Measurements from ENCODE around the gene C14orf180.

Gene C14orf180

DNA sequence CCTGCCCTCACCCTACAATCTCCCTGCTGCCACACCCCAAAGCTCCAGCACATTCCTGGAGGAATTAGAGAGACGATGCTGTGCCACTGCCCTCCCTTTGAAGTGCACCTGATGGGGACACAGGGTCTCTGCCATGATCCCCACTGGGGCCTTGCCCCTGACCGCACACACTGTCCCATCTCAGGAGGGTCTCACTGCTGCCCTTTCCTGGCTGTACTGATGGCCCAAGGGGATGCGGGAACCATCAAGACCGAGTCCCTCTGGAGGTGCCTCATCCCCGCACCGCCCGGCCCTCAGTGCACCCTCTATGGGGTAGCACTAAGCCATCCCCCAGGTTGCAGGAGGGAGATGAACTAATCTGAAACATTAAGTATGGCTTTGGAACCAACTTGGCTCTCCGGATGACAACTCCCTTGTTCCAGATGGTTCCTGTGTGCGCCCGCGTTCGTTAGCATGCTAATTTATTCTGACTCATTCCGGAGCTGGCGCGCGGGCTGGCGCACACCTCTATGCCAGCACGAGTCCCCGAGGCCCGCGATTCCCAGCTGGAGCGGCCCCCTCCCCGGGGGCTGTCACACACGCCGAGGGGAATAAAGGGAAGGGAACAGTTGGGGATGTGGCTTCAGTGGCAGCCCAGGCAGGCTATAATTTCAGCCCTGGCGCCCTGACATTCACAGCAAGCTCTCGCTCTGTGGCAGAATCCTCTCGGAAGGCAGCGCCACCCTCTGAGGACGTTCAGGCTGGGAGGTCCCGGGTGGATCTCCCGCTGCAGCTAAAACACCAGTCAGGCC lies 34.2 kb upstream of the C14orf180 start:
- no peak overlapping the region for H3K4me3 ChIP-seq (ENCODE audit: low read depth, low read length)
- DNase-seq (ENCODE audit: low read depth), result no peak
- TF ChIP-seq, protein P1, sequence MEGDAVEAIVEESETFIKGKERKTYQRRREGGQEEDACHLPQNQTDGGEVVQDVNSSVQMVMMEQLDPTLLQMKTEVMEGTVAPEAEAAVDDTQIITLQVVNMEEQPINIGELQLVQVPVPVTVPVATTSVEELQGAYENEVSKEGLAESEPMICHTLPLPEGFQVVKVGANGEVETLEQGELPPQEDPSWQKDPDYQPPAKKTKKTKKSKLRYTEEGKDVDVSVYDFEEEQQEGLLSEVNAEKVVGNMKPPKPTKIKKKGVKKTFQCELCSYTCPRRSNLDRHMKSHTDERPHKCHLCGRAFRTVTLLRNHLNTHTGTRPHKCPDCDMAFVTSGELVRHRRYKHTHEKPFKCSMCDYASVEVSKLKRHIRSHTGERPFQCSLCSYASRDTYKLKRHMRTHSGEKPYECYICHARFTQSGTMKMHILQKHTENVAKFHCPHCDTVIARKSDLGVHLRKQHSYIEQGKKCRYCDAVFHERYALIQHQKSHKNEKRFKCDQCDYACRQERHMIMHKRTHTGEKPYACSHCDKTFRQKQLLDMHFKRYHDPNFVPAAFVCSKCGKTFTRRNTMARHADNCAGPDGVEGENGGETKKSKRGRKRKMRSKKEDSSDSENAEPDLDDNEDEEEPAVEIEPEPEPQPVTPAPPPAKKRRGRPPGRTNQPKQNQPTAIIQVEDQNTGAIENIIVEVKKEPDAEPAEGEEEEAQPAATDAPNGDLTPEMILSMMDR (IDR thresholded peaks at IDR 0.05; ENCODE audit: low read depth, low read length), result no peak
- TF ChIP-seq POLR2A (IDR thresholded peaks at IDR 0.05; ENCODE audit: extremely low read depth, insufficient read length), result no peak
- no peak for TF ChIP-seq MYC (IDR thresholded peaks at IDR 0.05; ENCODE audit: low read depth, low read length)
- no peak for TF ChIP-seq MAX (IDR thresholded peaks at IDR 0.05; ENCODE audit: low read depth, low read length)

GRCh38 chr14:104545942-104546501 lies 33.5 kb upstream of the C14orf180 start:
- no peak for DNase-seq (ENCODE audit: low read depth)
- H3K4me3 ChIP-seq (ENCODE audit: low read depth, low read length), result no peak overlapping the region
- TF ChIP-seq MAX (IDR thresholded peaks at IDR 0.05; ENCODE audit: low read depth, low read length), result no peak
- TF ChIP-seq MYC (IDR thresholded peaks at IDR 0.05; ENCODE audit: low read depth, low read length), result no peak
- TF ChIP-seq, protein P1 (IDR thresholded peaks at IDR 0.05; ENCODE audit: low read depth, low read length), result no peak
- no peak for TF ChIP-seq POLR2A (IDR thresholded peaks at IDR 0.05; ENCODE audit: extremely low read depth, insufficient read length)

DNA sequence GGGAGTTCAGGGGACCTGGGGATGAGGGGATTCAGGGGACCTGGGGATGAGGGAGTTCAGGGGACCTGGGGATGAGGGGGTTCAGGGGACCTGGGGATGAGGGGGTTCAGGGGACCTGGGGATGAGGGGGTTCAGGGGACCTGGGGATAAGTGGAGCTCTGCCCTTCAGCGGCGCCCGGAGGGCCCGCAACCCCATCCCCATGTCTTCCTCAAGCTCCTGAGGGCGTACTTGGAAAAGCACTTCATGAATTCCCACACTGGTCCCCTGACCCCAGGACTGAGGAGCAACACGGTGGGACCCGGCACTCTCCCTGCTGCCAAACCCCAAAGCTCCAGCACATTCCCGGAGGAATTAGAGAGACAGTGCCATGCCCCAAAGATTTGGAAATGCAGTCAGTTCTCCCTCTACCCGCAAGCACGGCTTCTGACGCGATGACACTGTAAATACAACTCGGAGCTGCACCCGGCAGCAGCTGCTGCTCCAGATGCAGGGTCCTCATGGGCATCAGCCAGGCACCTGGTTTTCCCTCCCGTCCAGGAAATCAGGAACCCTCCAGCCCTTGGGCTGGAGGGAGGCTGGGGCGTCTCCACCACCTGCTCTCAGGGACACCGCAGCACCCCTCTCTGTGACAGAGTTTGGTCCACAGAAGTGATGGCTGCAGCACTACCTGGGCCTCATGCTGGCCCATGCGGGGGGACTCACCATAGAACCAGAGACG lies 32.8 kb upstream of the C14orf180 start:
- TF ChIP-seq MAX (IDR thresholded peaks at IDR 0.05; ENCODE audit: low read depth, low read length), result no peak
- no peak for TF ChIP-seq POLR2A (IDR thresholded peaks at IDR 0.05; ENCODE audit: extremely low read depth, insufficient read length)
- TF ChIP-seq MYC (IDR thresholded peaks at IDR 0.05; ENCODE audit: low read depth, low read length), result no peak
- TF ChIP-seq, protein P1 (IDR thresholded peaks at IDR 0.05; ENCODE audit: low read depth, low read length), result no peak
- no peak for DNase-seq (ENCODE audit: low read depth)
- no peak overlapping the region for H3K4me3 ChIP-seq (ENCODE audit: low read depth, low read length)

GRCh38 chr14:104547310-104547997 lies 32.1 kb upstream of the C14orf180 start:
- no peak for DNase-seq (ENCODE audit: low read depth)
- no peak for TF ChIP-seq MYC (IDR thresholded peaks at IDR 0.05; ENCODE audit: low read depth, low read length)
- TF ChIP-seq, protein P1 (IDR thresholded peaks at IDR 0.05; ENCODE audit: low read depth, low read length), result no peak
- TF ChIP-seq POLR2A (IDR thresholded peaks at IDR 0.05; ENCODE audit: extremely low read depth, insufficient read length), result no peak
- TF ChIP-seq MAX (IDR thresholded peaks at IDR 0.05; ENCODE audit: low read depth, low read length), result no peak
- no peak overlapping the region for H3K4me3 ChIP-seq (ENCODE audit: low read depth, low read length)

GRCh38 chr14:104547998-104548700 lies 31.4 kb upstream of the C14orf180 start:
- H3K4me3 ChIP-seq (ENCODE audit: low read depth, low read length), result no peak overlapping the region
- no peak for TF ChIP-seq MYC (IDR thresholded peaks at IDR 0.05; ENCODE audit: low read depth, low read length)
- DNase-seq (ENCODE audit: low read depth), result no peak

All from NB4 (cell line).